CD4-positive, alpha-beta T cell (primary cell): Measurements from ENCODE around the gene RBPJL. TPM values are rescaled to one million over a fixed set of nuclear protein-coding genes. Genes with fewer than 3 reads are reported as not detected.

Experiments
- ATAC-seq: fragments of 200-7000 bp; cut with Tn5 transposase; one replicate; pipeline ENCODE4 v1.10.0; 2022; ENCODE audit warnings: mild to moderate bottlenecking; ENCODE audit not compliant: poor library complexity
- CTCF ChIA-PET: fragments of 350-600 bp; sonication (Branson Sonifier 250); formaldehyde crosslinking; loops from one replicate; lab custom pipeline; 2021; ENCODE audit warnings: antibody characterized with exemption, inconsistent platforms; lab: Charles Lee
- POLR2A ChIA-PET: fragments of 350-600 bp; sonication (Branson Sonifier 250); formaldehyde crosslinking; loops from one replicate; lab custom pipeline; 2021; ENCODE audit warnings: antibody characterized with exemption, inconsistent platforms; lab: Charles Lee
- DNase-seq, 14 experiments: peaks; one replicate each; pipeline ENCODE4 v3.0.0-alpha.2; 2013 to 2020; ENCODE audit warnings: mixed read lengths in 2 of 14
- H3K27ac ChIP-seq, 2 donors: one replicate each; pipeline versions ENCODE4 v1.5.1 to v1.7.0; 2013; ENCODE audit warnings: low read length in 2 of 2, low read depth in 1 of 2, mild to moderate bottlenecking in 1 of 2
- H3K27me3 ChIP-seq, 2 experiments: 1 replicate in 1 of 2; 2 replicates in 1 of 2; pipeline versions ENCODE4 v1.6.1 to v1.7.0; 2013; ENCODE audit warnings: low read length in 2 of 2, control low read depth in 1 of 2, mild to moderate bottlenecking in 1 of 2, moderate library complexity in 1 of 2; ENCODE audit not compliant: insufficient read depth in 2 of 2, control insufficient read depth in 1 of 2
- H3K36me3 ChIP-seq: one replicate; pipeline ENCODE4 v1.6.1; 2013; ENCODE audit warnings: low read length, control low read depth; ENCODE audit not compliant: insufficient read depth
- H3K4me1 ChIP-seq: one replicate; pipeline ENCODE4 v1.6.1; 2013; ENCODE audit warnings: low read length, control low read depth; ENCODE audit not compliant: insufficient read depth
- H3K4me3 ChIP-seq: one replicate; pipeline ENCODE4 v1.5.1; 2013; ENCODE audit warnings: mild to moderate bottlenecking, low read length, moderate library complexity
- H3K9me3 ChIP-seq, 2 experiments: 1 replicate in 1 of 2; 2 replicates in 1 of 2; pipeline versions ENCODE4 v1.6.1 to v1.7.0; 2013; ENCODE audit warnings: low read length in 2 of 2, mild to moderate bottlenecking in 2 of 2, control low read depth in 1 of 2, moderate library complexity in 1 of 2; ENCODE audit not compliant: control insufficient read depth in 1 of 2, insufficient read depth in 1 of 2
- H3K27ac Mint-ChIP-seq: one replicate; pipeline ENCODE4 v1.8.0; 2020; ENCODE audit warnings: mixed read lengths
- H3K27me3 Mint-ChIP-seq: one replicate; pipeline ENCODE4 v1.8.0; 2021; ENCODE audit warnings: mixed read lengths
- H3K36me3 Mint-ChIP-seq: one replicate; pipeline ENCODE4 v1.8.0; 2021; ENCODE audit warnings: low read depth, mixed read lengths
- H3K4me1 Mint-ChIP-seq: one replicate; pipeline ENCODE4 v1.8.0; 2021; ENCODE audit warnings: low read depth, mixed read lengths
- H3K4me3 Mint-ChIP-seq: one replicate; pipeline ENCODE4 v1.8.0; 2020; ENCODE audit warnings: mild to moderate bottlenecking, mixed read lengths
- H3K9me3 Mint-ChIP-seq: one replicate; pipeline ENCODE4 v1.8.0; 2020; ENCODE audit warnings: mixed read lengths
- CTCF ChIP-seq: fragments of 200-600 bp; IDR thresholded peaks from one replicate; pipeline ENCODE4 v1.8.0; 2022; ENCODE audit warnings: antibody characterized with exemption, mild to moderate bottlenecking
- intact Hi-C, 2 experiments: fragments of 100-400 bp; cut with DNase I in 1 of 2; cut with micrococcal nuclease in 1 of 2; formaldehyde crosslinking; loops; one replicate each; pipeline versions ENCODE4 v1.15.1 to v1.9.0; 2023 to 2025; cut with DNase I, micrococcal nuclease
- total RNA-seq, 174 experiments: library from RNA in 2 of 174; stranded (reverse) in 2 of 174; gene quantifications; one replicate each; pipeline ENCODE4 v1.2.3 and lab custom pipeline; 2021 to 2026

Gene RBPJL
- total RNA-seq, 2 experiments from 2014 or later, result not detected

GRCh38 chr20:45291526-45291925 lies 15.1 kb upstream of the RBPJL start:
- intact Hi-C loops, result loop anchor here (2.0 to 5.0 kb wide), 6 partner anchors 195 to 604 kb away; partner anchors contain the start of gene PABPC1L (in 1 of the 2)
- H3K27me3 Mint-ChIP-seq, result peaks cover 60% of the 10 kb centered on the region
- H3K36me3 Mint-ChIP-seq, result no peaks in the 10 kb centered on the region
- ChIA-PET CTCF (interaction anchor here (1.0 to 2.5 kb wide), 6 partner anchors 10 to 479 kb away, joined by 3 to 9 read pairs (median 6); no protein-coding TSS in a partner anchor), POLR2A (no interaction called here)
- H3K4me1 Mint-ChIP-seq, result no peaks in the 10 kb centered on the region
- no peak overlapping the region for H3K27ac Mint-ChIP-seq
- Histone ChIP-seq H3K9me3 (no peaks in the 10 kb centered on the region), H3K27ac (no peak overlapping the region), H3K4me1 (peaks cover 17% of the 10 kb centered on the region), H3K4me3 (no peak overlapping the region), H3K27me3 (peaks cover 15 to 23% of the 10 kb centered on the region in 2 experiments), H3K36me3 (no peaks in the 10 kb centered on the region)
- TF ChIP-seq CTCF, result no peak
- no peaks in the 10 kb centered on the region for H3K9me3 Mint-ChIP-seq
- ATAC-seq (no peak), DNase-seq (no peak)
- peak overlapping the region; percentile 55 for H3K4me3 Mint-ChIP-seq

- Histone ChIP-seq H3K9me3 (no peaks in the 10 kb centered on the region), H3K4me1 (peaks cover 17% of the 10 kb centered on the region), H3K27me3 (peaks cover 15 to 23% of the 10 kb centered on the region in 2 experiments), H3K36me3 (no peaks in the 10 kb centered on the region), H3K4me3 (no peak overlapping the region), H3K27ac (no peak overlapping the region)
- no peak for ATAC-seq
- Mint-ChIP-seq H3K4me1 (no peaks in the 10 kb centered on the region), H3K27ac (no peak overlapping the region), H3K27me3 (peaks cover 66% of the 10 kb centered on the region), H3K36me3 (no peaks in the 10 kb centered on the region), H3K9me3 (no peaks in the 10 kb centered on the region), H3K4me3 (peak overlapping the region; percentile 82)
- intact Hi-C loops, result loop anchor here (5.0 kb wide), 2 partner anchors 280 to 605 kb away; no protein-coding TSS in a partner anchor
- ChIA-PET POLR2A (no interaction called here), CTCF (interaction anchor here (2.3 kb wide), 1 partner anchor 248 kb away, joined by 4 read pairs; no protein-coding TSS in a partner anchor)
- DNase-seq, result no peak
- no peak for TF ChIP-seq CTCF
Measured at GRCh38 chr20:45292343-45292742, 14.3 kb upstream of the RBPJL start.

GRCh38 chr20:45293041-45294002 lies 13.3 kb upstream of the RBPJL start:
- peak; percentile 95 for TF ChIP-seq CTCF
- H3K27ac Mint-ChIP-seq, result no peak overlapping the region
- H3K36me3 ChIP-seq, result no peaks in the 10 kb centered on the region
- CTCF ChIA-PET, result interaction anchor here (0.6 to 2.3 kb wide), 14 partner anchors 10 to 1043 kb away, joined by 3 to 12 read pairs (median 3); partner anchors contain the start of genes FITM2 and SDC4
- DNase-seq, result peak; percentile 63 to 84 (median 74)
- H3K4me3 ChIP-seq, result peak overlapping the region; percentile 40
- peak overlapping the region; percentile 82 for H3K4me3 Mint-ChIP-seq
- ATAC-seq, result peak; percentile 92
- no peaks in the 10 kb centered on the region for H3K4me1 Mint-ChIP-seq
- intact Hi-C loops, result loop anchor here (5.0 kb wide), 2 partner anchors 281 to 606 kb away; no protein-coding TSS in a partner anchor
- no peaks in the 10 kb centered on the region for H3K36me3 Mint-ChIP-seq
- H3K9me3 ChIP-seq, result no peaks in the 10 kb centered on the region
- no peaks in the 10 kb centered on the region for H3K9me3 Mint-ChIP-seq
- POLR2A ChIA-PET, result interaction anchor here (1.0 kb wide), 1 partner anchor 9 kb away, joined by 3 read pairs; no protein-coding TSS in a partner anchor
- H3K27me3 ChIP-seq, result peaks cover 15 to 23% of the 10 kb centered on the region in 2 experiments
- H3K4me1 ChIP-seq, result peaks cover 17% of the 10 kb centered on the region
- H3K27me3 Mint-ChIP-seq, result peaks cover 66% of the 10 kb centered on the region
- H3K27ac ChIP-seq, result no peak overlapping the region
